Heart right ventricle (tissue), 16 donors: ENCODE measurements around the gene TIAM1. TPM values are rescaled to one million over a fixed set of nuclear protein-coding genes. Genes with fewer than 3 reads are reported as not detected.

ENCODE experiments used
- ATAC-seq, 8 donors: fragments of 200-7000 bp; cut with Tn5 transposase; one replicate each; pipeline ENCODE4 v1.9.1; 2020; ENCODE audit warnings: mild to moderate bottlenecking in 8 of 8, moderate library complexity in 8 of 8, moderate number of reproducible peaks in 1 of 8
- DNase-seq, 2 donors: peaks; one replicate each; pipeline ENCODE4 v3.0.0-alpha.2; 2020
- H3K27ac ChIP-seq, 10 donors: fragments of 200-600 bp; sonication (generic) in 2 of 10; one replicate each; pipeline versions ENCODE4 v1.5.0 to v1.8.0; 2020 to 2022; ENCODE audit warnings: mild to moderate bottlenecking in 3 of 10
- H3K27me3 ChIP-seq, 7 donors: fragments of 200-600 bp; one replicate each; pipeline ENCODE4 v1.8.0; 2021 to 2022; ENCODE audit warnings: mild to moderate bottlenecking in 2 of 7
- H3K36me3 ChIP-seq, 9 donors: fragments of 200-600 bp; sonication (generic) in 1 of 9; one replicate each; pipeline versions ENCODE4 v1.5.0 to v1.8.0; 2020 to 2022; ENCODE audit warnings: mild to moderate bottlenecking in 2 of 9
- H3K4me1 ChIP-seq, 9 donors: fragments of 200-600 bp; sonication (generic) in 1 of 9; one replicate each; pipeline versions ENCODE4 v1.5.0 to v1.8.0; 2020 to 2022; ENCODE audit warnings: mild to moderate bottlenecking in 4 of 9
- H3K4me3 ChIP-seq, 10 donors: fragments of 200-600 bp; sonication (generic) in 2 of 10; one replicate each; pipeline versions ENCODE4 v1.5.0 to v1.8.0; 2020 to 2022; ENCODE audit warnings: mild to moderate bottlenecking in 7 of 10, moderate library complexity in 2 of 10
- H3K9me3 ChIP-seq, 11 donors: fragments of 200-600 bp in 10 of 11; sonication (generic) in 2 of 11; one replicate each; pipeline versions ENCODE4 v1.5.0 to v1.8.0; 2013 to 2022; ENCODE audit warnings: mild to moderate bottlenecking in 2 of 11, control low read depth in 1 of 11, moderate library complexity in 1 of 11
- CTCF ChIP-seq, 9 donors: fragments of 200-600 bp; sonication (generic) in 2 of 9; IDR thresholded peaks; one replicate each; pipeline versions ENCODE4 v1.5.0 to v1.8.0; 2021 to 2022; ENCODE audit warnings: antibody characterized with exemption in 9 of 9, mild to moderate bottlenecking in 5 of 9, moderate library complexity in 1 of 9
- WGBS, 2 donors: extraction: QIAGEN DNeasy Blood & Tissue Kit; methylation state at CpG; one replicate each; pipeline ENCODE4 v1.1.7; 2013; ENCODE audit warnings: inconsistent platforms in 1 of 2; 5-methylcytosine and 5-hydroxymethylcytosine counted together
- intact Hi-C, 10 donors: fragments of 100-400 bp; cut with DNase I; formaldehyde crosslinking; loops; one replicate each; pipeline versions ENCODE4 v1.11.1 to v1.14.2; 2022
- polyA plus RNA-seq, 2 donors: library from polyadenylated mRNA; stranded (reverse); fragments of 200-250 nt; gene quantifications; one replicate each; pipeline ENCODE4 v1.2.3, GENCODE V29; 2013
- total RNA-seq, 10 donors: library from RNA; stranded (reverse); fragmentation: NEBNext Ultra II Directional in 3 of 10; extraction: Animal tissue kit (Norgen Biotek cat#: 25700) in 3 of 10; gene quantifications; one replicate each; pipeline versions ENCODE4 v1.2.1 to v1.2.4, GENCODE V29; 2021 to 2023
- donor health status: Arrhythmogenic right ventricular cardiomyopathy.
- donor health status: ischemic (EF 13 %, LVEDD 7.1; RV severe dilation, severe dysfunction).
- donor health status: healthy with polysubstance abuse.
- donor health status: DM: no; HTN: yes; CAD: no.
- donor health status: DM: no; HTN: no; CAD: no.
- donor health status: ischemic (EF 25% LVEDD 6.9; RV normal size, moderate dysfunction).
- donor health status: ischemic (EF 25% LVEDD 5.7; RV mildly dilated, moderate dysfunction).
- donor health status: healthy.
- donor health status: DM: yes; HTN: yes; CAD: no.
- donor health status: Ischemic cardiomyopathy.
- donor health status: ischemic (EF 35%, LVEDD 5.7; RV mildly dilated, moderate dysfunction).
- donor health status: nonischemic (EF 11% LVEDD 7.7; RV severe dilation, severe dysfunction).
- donor health status: DM: yes; HTN: yes; CAD: no.
- donor health status: PGD.
- donor health status: ischemic (EF 29% LVEDD 5.4; RV normal size, mild dysfunction).
- donor health status: nonischemic (EF 23%, LVEDD 6.1; RV moderate dilation, normal function).

The TIAM1 gene
- total and polyA plus RNA-seq, 12 donors: 0.97 to 4.5 (median 2.0) TPM

GRCh38 chr21:31340514-31340913 lies 3.5 kb downstream of the TIAM1 start:
- intact Hi-C loops: loop anchor here in 4 of 10 donors (5.0 to 10.0 kb wide), 5 partner anchors 117 to 244 kb away; no protein-coding TSS in a partner anchor
- H3K9me3 ChIP-seq: no peaks in the 10 kb centered on the region
- 73 to 79% methylated on average over 6 of the region's 6 CpGs for WGBS, 2 donors
- TF ChIP-seq CTCF (IDR thresholded peaks at IDR 0.05): no peak
- H3K4me1 ChIP-seq: peaks cover 0 to 52% (median 0%) of the 10 kb centered on the region in 9 donors
- ATAC-seq: no peak
- H3K27me3 ChIP-seq: peaks cover 0 to 58% (median 36%) of the 10 kb centered on the region in 7 donors
- H3K4me3 ChIP-seq: no peak overlapping the region
- no peaks in the 10 kb centered on the region for H3K36me3 ChIP-seq
- no peak for DNase-seq
- no peak overlapping the region for H3K27ac ChIP-seq

- Histone ChIP-seq H3K27ac (no peak overlapping the region), H3K4me1 (peaks cover 0 to 52% (median 0%) of the 10 kb centered on the region in 9 donors), H3K4me3 (no peak overlapping the region), H3K36me3 (no peaks in the 10 kb centered on the region), H3K27me3 (peaks cover 0 to 51% (median 31%) of the 10 kb centered on the region in 7 donors), H3K9me3 (no peaks in the 10 kb centered on the region)
- intact Hi-C loops: loop anchor here in 4 of 10 donors (5.0 to 10.0 kb wide), 6 partner anchors 85 to 245 kb away; no protein-coding TSS in a partner anchor
- TF ChIP-seq CTCF (IDR thresholded peaks at IDR 0.05): no peak
- WGBS, 2 donors: 85 to 89% methylated on average over 4 of the region's 4 CpGs
- ATAC-seq: no peak
- no peak for DNase-seq
Observed at GRCh38 chr21:31339721-31340120, 4.3 kb downstream of the TIAM1 start.

GRCh38 chr21:31338908-31339368 lies 5.1 kb downstream of the TIAM1 start:
- H3K36me3 ChIP-seq: no peaks in the 10 kb centered on the region
- no peak for DNase-seq
- 71 to 72% methylated on average over 3 of the region's 3 CpGs for WGBS, 2 donors
- intact Hi-C loops: loop anchor here in 1 of 10 donors (10.0 kb wide), 1 partner anchor 84 kb away; no protein-coding TSS in a partner anchor
- H3K9me3 ChIP-seq: no peaks in the 10 kb centered on the region
- no peak overlapping the region for H3K27ac ChIP-seq
- no peak for ATAC-seq
- H3K27me3 ChIP-seq: peaks cover 0 to 43% (median 24%) of the 10 kb centered on the region in 7 donors
- H3K4me1 ChIP-seq: peaks cover 0 to 48% (median 0%) of the 10 kb centered on the region in 9 donors
- TF ChIP-seq CTCF (IDR thresholded peaks at IDR 0.05): no peak
- no peak overlapping the region for H3K4me3 ChIP-seq

GRCh38 chr21:31337996-31338907 lies 5.8 kb downstream of the TIAM1 start:
- H3K4me1 ChIP-seq: peaks cover 0 to 43% (median 0%) of the 10 kb centered on the region in 9 donors
- H3K27ac ChIP-seq: no peak overlapping the region
- WGBS, 2 donors: 84 to 86% methylated on average over 25 of the region's 25 CpGs
- TF ChIP-seq CTCF (IDR thresholded peaks at IDR 0.05): no peak
- no peaks in the 10 kb centered on the region for H3K9me3 ChIP-seq
- peaks cover 0 to 36% (median 17%) of the 10 kb centered on the region in 7 donors for H3K27me3 ChIP-seq
- no peak overlapping the region for H3K4me3 ChIP-seq
- intact Hi-C loops: loop anchor here in 1 of 10 donors (10.0 kb wide), 1 partner anchor 83 kb away; no protein-coding TSS in a partner anchor
- ATAC-seq (no peak), DNase-seq (no peak)
- H3K36me3 ChIP-seq: no peaks in the 10 kb centered on the region
